ENCODE measurements around the gene RALGAPA1.

GRCh38 chr14:35766036-35766699 is 42.9 kb downstream of the RALGAPA1 start:
- TF ChIP-seq CTCF (IDR thresholded peaks at IDR 0.05) (no peak), EP300 (IDR thresholded peaks at IDR 0.05) (no peak)

Measured in stomach (tissue), 4 donors.